GM12891 (cell line): Measurements from ENCODE around the gene TMEM51.

Experiments used
- DNase-seq: peaks from one replicate; pipeline ENCODE4 v3.0.0; 2011; ENCODE audit warnings: low spot score; ENCODE audit not compliant: insufficient read length
- FAIRE-seq: peaks from 2 replicates; lab custom pipeline; 2011; peaks lifted over from hg19 to GRCh38; lab: Jason Lieb, UNC
- PAX5 ChIP-seq: IDR thresholded peaks from 2 replicates; pipeline ENCODE4 v1.6.1; 2011; ENCODE audit warnings: low read length, moderate library complexity, mild to moderate bottlenecking; ENCODE audit not compliant: insufficient read depth, severe bottlenecking
- POLR2A ChIP-seq: IDR thresholded peaks from 2 replicates; pipeline ENCODE4 v1.6.1; 2011; ENCODE audit warnings: low read depth, low read length, control low read depth
- POLR2AphosphoS5 ChIP-seq: IDR thresholded peaks from 2 replicates; pipeline ENCODE4 v1.6.1; 2011; ENCODE audit warnings: low read depth, low read length, control low read depth
- POU2F2 ChIP-seq: IDR thresholded peaks from 2 replicates; pipeline ENCODE4 v1.6.1; 2011; ENCODE audit warnings: low read depth, mild to moderate bottlenecking, control low read depth, low read length, moderate library complexity
- SPI1 ChIP-seq: IDR thresholded peaks from 2 replicates; pipeline ENCODE4 v1.6.1; 2011; ENCODE audit warnings: low read depth, low read length, control low read depth
- TAF1 ChIP-seq: IDR thresholded peaks from 2 replicates; pipeline ENCODE4 v1.6.1; 2011; ENCODE audit warnings: low read depth, low read length, control low read depth

The TMEM51 gene

DNA sequence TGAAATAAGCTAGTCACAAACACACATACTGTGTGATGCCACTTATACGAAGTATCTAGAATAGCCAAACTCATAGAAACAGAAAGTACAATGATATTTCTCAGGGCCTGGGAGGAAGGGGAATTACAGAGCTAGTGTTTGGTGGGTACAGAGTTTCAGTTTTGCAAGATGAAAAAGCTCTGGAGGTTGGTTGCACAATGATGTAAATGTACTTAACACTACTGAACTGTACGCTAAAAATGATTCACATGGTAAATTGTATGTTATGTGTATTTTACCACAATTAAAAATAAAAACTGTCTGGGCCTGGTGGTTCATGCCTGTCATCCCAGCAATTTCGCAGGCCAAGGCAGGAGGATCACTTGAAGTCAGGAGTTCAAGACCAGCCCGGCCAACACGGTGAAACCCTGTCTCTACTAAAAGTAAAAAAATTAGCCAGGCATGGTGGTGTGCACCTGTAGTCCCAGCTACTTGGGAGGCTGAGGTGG is 78.2 kb downstream of the TMEM51 start:
- FAIRE-seq (no peak), DNase-seq (no peak)
- TF ChIP-seq SPI1 = peak; percentile 30; the same call in 1 of the 2 replicates
- no peak for TF ChIP-seq TAF1

DNA sequence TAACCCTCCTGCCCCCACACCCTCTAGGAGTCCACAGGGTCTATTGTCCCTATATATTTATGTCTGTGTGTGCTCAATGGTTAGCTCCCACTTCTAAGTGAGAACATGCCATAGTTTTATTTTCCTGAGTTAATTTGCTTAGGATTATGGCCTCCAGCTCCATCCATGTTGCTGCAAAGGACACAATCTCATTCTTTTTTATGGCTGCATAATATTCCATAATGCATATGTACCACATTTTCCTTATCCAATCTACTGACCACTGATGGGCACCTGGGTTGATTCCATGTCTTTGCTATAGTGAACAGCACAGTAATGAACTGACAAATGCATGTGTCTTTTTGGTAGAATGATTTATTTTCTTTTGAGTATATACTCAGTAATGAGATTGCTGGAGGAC is 80.1 kb downstream of the TMEM51 start:
- FAIRE-seq (no peak), DNase-seq (no peak)
- TF ChIP-seq POLR2AphosphoS5 = no peak
- TF ChIP-seq PAX5 = no peak
- no peak for TF ChIP-seq POLR2A
- no peak for TF ChIP-seq TAF1
- TF ChIP-seq SPI1 = no peak
- TF ChIP-seq POU2F2 = no peak

DNA sequence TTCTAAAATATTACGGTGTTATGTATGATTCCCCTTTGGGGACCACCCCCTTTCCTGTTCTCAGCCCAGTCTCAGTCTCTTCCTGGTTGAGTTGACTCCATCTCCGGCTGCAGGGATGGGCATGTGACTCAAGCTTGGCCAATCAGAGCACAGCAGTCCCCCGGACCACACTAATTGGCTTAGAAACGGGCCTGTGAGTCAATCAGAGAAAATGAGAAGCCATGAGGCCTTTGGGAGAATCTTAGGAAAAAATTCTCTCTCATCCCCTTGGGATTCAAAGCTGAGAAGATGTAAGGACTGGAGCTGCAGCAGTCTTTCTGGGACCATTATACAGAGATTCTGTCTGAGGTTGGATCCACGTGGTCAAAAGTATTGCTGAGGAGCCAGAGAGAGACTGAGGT is 82.8 kb downstream of the TMEM51 start:
- no peak for DNase-seq
- TF ChIP-seq PAX5 = no peak
- no peak for TF ChIP-seq POU2F2
- no peak for TF ChIP-seq SPI1
- no peak for TF ChIP-seq POLR2AphosphoS5
- TF ChIP-seq TAF1 = no peak
- no peak for TF ChIP-seq POLR2A
- FAIRE-seq = no peak

DNA sequence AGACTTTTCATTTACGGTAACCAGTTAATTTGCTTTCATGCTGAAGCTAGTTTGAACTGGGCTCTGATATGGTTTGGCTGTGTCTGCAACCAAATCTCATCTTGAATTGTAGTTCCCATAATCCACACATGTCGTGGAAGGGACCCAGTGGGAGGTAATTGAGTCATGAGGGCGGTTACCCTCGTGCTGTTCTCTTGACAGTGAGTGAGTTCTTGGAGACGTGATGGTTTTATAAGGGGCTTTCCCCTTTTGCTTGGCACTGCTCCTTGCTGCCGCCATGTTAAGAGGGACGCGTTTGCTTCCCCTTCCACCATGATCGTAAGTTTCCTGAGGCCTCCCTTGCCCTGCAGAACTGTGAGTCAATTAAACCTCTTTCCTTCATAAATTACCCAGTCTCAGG is 83.2 kb downstream of the TMEM51 start:
- TF ChIP-seq PAX5 (no peak), POU2F2 (no peak), TAF1 (no peak), SPI1 (no peak), POLR2A (no peak), POLR2AphosphoS5 (no peak)
- FAIRE-seq = no peak

DNA sequence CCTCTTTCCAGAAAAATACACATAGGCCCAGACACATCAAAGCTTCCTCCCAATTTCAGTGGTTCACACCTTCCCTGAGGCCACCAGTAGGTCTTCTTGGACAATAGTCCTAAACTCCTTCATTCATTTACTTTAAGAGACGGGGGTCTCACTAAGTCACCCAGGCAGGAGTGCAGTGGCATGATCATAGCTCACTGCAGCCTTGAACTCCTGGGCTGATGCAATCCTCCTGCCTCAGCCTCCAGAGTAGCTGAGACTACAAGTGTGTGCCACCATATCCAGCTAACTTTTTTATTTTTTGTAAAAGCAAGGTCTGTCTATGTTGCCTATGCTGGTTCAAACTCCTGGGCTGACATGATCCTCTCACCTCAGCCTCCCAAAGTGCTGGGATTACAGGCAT is 85.2 kb downstream of the TMEM51 start:
- no peak for TF ChIP-seq TAF1
- TF ChIP-seq POU2F2 = no peak
- no peak for TF ChIP-seq PAX5
- no peak for TF ChIP-seq POLR2AphosphoS5
- TF ChIP-seq SPI1 = no peak
- no peak for TF ChIP-seq POLR2A
- FAIRE-seq = no peak
- no peak for DNase-seq

More for the DNA sequence above, 83.2 kb downstream of the TMEM51 start:
- DNase-seq = no peak

DNA sequence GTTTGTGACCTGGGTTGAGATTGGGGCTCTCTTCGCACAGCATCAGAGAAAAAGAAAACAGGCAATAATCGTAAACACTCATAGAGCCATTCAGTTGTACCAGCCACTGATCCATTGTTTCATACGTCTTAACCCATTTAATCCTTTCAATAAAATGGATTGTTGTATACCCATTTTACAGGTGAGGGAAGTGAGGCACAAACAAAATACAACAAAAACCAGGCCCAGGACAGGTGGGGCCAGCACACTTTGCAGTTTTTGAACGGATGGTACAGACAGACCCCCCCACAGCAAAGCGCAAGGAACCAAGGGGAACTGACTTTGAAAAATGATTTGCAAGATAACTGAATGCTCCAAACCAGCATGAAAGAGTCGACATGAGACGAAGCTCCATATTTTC is 89.2 kb downstream of the TMEM51 start:
- no peak for TF ChIP-seq POLR2A
- no peak for TF ChIP-seq SPI1
- no peak for TF ChIP-seq TAF1
- no peak for TF ChIP-seq POLR2AphosphoS5
- no peak for TF ChIP-seq POU2F2
- no peak for DNase-seq
- no peak for FAIRE-seq

DNA sequence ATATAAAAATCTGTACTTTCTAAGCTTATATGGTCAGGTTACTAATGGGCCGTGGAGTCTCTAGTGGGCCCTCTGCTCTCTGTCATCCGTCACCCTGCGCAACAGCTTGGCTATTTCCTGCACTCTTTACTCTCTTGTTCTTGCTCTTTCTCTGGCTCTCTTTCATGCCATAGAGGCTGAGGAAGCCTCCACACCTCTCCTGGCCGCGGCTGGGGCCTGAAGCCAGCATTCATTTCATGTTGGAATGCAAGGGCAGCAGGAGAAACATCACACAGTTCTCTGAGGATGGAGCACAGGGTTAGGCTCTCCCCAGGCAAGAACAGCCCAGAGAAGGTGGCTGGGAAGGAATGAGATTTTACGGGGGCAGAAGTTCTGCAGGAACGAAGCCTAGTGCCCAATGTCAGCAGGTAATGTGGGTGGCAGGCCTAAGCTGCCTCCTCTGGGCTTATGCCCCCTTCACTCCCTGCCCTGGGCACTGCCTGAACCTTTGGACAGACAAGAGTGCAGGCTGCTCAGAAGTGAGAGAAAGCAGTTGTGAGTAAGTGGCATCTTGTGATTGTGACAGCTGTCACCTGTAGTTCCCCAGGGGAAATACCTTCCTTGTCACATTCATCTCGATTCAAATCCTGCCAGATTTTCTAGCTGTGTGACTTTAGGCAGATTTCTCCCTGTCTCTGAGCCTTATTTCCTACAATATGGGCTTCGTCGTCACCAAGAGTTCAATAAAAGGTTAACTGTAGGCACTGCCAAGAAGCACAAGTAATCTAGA is 89.9 kb downstream of the TMEM51 start:
- FAIRE-seq (peak; percentile 66), DNase-seq (no peak)
- TF ChIP-seq POU2F2 (no peak), PAX5 (no peak), TAF1 (no peak), SPI1 (no peak)

DNA sequence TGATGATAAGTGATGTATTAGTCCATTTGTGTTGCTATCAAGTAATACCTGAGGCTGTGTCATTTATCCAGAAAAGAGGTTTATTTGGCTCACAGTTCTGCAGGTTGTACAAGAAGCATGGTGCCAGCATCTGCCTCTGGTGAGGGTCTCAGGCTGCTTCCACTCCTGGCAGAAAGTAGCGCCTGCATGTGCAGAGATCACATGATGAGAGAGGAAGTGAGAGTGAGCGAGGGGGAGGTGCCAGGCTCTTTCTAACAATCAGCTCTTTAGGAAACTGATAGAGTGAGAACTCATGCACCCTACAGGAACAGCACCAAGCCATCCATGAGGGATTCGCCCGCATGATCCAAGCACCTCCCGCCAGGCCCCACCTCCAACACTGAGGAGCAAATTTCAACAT is 91.3 kb downstream of the TMEM51 start:
- FAIRE-seq (no peak), DNase-seq (no peak)
- TF ChIP-seq POLR2A = no peak

DNA sequence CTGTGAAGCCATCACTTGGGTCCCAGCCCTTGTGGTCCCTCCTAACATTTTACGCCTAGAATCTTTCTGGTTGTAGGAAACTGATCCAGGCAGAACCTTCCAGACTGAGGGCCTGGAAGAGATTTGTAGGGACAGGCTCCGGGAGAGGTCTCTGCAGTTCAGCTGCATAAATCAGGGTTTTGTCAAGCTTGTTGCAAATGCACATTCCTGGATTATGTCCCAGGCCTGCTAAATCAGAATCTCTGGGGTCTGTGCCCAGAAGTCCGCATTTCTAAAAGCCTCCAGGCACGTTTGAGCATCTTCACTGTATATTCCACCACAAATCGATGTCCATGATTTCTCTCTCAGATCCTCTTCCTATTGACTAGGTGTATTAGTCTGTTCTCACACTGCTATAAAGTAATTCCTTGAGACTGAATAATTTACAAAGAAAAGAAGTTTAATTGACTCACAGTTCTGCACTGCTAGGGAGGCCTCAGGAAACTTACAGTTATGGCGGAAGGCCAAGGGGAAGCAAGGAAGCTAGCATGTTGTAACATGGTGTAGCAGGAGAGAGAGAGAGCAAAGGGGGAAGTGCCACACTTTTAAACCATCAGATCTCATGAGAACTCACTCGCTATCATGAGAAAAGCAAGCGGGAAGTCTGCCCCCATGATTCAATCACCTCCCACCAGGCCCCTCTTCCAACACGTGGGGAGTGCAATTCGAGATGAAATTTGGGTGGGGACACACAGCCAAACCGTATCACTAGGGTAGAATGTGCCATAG is 92.2 kb downstream of the TMEM51 start:
- FAIRE-seq (no peak), DNase-seq (no peak)

DNA sequence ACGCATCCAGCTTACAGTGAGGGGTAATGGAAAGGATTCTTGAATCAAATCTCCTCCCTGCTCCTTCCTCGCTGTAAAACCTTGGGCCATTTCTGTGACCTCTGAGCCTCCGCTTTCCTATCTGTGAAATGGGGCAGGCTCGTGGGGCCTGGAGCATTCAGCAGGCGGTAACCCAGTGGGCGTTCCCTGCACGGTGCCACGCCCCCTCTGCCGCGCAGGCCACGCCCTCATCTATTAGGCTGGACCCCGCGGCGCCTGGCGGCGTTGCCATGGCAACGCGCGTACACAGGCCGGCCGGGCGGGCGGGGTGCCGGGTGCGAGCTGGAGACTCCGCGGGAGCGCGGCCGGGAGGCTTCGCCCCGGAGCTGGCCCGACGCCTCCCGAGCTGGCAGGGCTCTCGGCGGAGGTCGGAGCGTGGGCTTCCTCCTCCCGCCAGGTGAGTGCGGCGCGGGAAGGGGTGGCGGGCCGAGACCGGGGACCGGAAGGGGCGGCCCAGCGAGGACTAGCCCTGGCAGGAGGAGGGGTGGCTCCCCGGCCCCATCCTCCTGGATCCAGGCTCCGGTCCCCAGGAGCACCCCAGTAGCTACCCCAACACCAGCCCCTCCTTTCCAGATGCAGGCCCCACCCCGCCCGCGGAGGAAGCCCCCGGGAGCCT is 93.5 kb downstream of the TMEM51 start, which contains the start of gene FHAD1:
Gene FHAD1 (plus strand): TSS at position 264 of the 655 bp plus-strand sequence. CDS start 4,562 bp downstream, outside the sequence.
- no peak for TF ChIP-seq SPI1
- TF ChIP-seq TAF1 = no peak
- TF ChIP-seq POU2F2 = no peak
- no peak for TF ChIP-seq PAX5
- no peak for TF ChIP-seq POLR2AphosphoS5
- no peak for TF ChIP-seq POLR2A
- FAIRE-seq = peak; percentile 77
- DNase-seq = peak; percentile 47

More for the DNA sequence above, 92.2 kb downstream of the TMEM51 start:
- TF ChIP-seq PAX5 (no peak), TAF1 (no peak), POU2F2 (no peak), POLR2A (no peak), SPI1 (no peak), POLR2AphosphoS5 (no peak)
